GM21825 (cell line): ENCODE data around the gene PAQR4.

Experiments
- ATAC-seq: cut with Tn5 transposase; IDR thresholded peaks from one replicate; pipeline ENCODE4 v1.9.1; 2021; ENCODE audit warnings: mild to moderate bottlenecking, moderate library complexity; ENCODE audit not compliant: unreplicated experiment

Gene PAQR4

GRCh38 chr16:2963723-2964474 lies 5.2 kb upstream of the PAQR4 start, which contains the start of gene KREMEN2:
Gene KREMEN2, plus strand, starts transcription at chr16:2964275. Its CDS starts 246 bp downstream, at chr16:2964521.
- ATAC-seq: no peak

GRCh38 chr16:2964475-2965336 lies 4.4 kb upstream of the PAQR4 start:
- ATAC-seq: no peak

- no peak for ATAC-seq
Observed at GRCh38 chr16:2966043-2966807, 2.9 kb upstream of the PAQR4 start.

GRCh38 chr16:2966808-2967191 lies 2.3 kb upstream of the PAQR4 start:
- no peak for ATAC-seq

- no peak for ATAC-seq
Observed at GRCh38 chr16:2967211-2967631, 1.9 kb upstream of the PAQR4 start.

GRCh38 chr16:2967721-2968161 lies 1.4 kb upstream of the PAQR4 start:
- no peak for ATAC-seq

- no peak for ATAC-seq
Observed at GRCh38 chr16:2968368-2968737, 795 bp upstream of the PAQR4 start.

GRCh38 chr16:2969545-2970521 lies 685 bp downstream of the PAQR4 start:
- no peak for ATAC-seq

GRCh38 chr16:2970563-2970962 lies 1.4 kb downstream of the PAQR4 start:
- ATAC-seq: no peak

GRCh38 chr16:2971134-2971984 lies 2.2 kb downstream of the PAQR4 start:
- ATAC-seq: no peak

- no peak for ATAC-seq
Observed at GRCh38 chr16:2971985-2972784, 3.0 kb downstream of the PAQR4 start.

- ATAC-seq: no peak
Observed at GRCh38 chr16:2973093-2973492, 3.9 kb downstream of the PAQR4 start.

GRCh38 chr16:2973605-2974318 lies 4.6 kb downstream of the PAQR4 start:
- no peak for ATAC-seq

GRCh38 chr16:2974319-2975056 lies 5.3 kb downstream of the PAQR4 start:
- no peak for ATAC-seq

GRCh38 chr16:2975161-2975795 lies 6.1 kb downstream of the PAQR4 start:
- no peak for ATAC-seq

- ATAC-seq: no peak
Observed at GRCh38 chr16:2976201-2976600, 7.1 kb downstream of the PAQR4 start.

GRCh38 chr16:2976673-2977072 lies 7.5 kb downstream of the PAQR4 start:
- ATAC-seq: no peak
